Hepatocyte (in vitro differentiated cells): ENCODE results near the gene SLC34A1. TPM values are rescaled to one million over a fixed set of nuclear protein-coding genes. Genes with fewer than 3 reads are reported as not detected.
"Not testable (repeated sequence)": the region's sequence is repeated elsewhere in the genome, so short reads cannot be mapped to it uniquely, and the experiment has no call there.

Source experiments
- DNase-seq: peaks from one replicate; pipeline ENCODE4 v3.0.0-alpha.2; 2016; ENCODE audit warnings: low spot score
- H2AFZ ChIP-seq: fragments of 200-600 bp; sonication (generic); 2 replicates; pipeline ENCODE4 v1.6.0; 2016; ENCODE audit warnings: antibody characterized with exemption, mild to moderate bottlenecking
- H3K27ac ChIP-seq: fragments of 200-600 bp; sonication (generic); 2 replicates; pipeline ENCODE4 v1.5.1; 2016; ENCODE audit warnings: mild to moderate bottlenecking
- H3K27me3 ChIP-seq: fragments of 200-600 bp; sonication (generic); 2 replicates; pipeline ENCODE4 v1.6.1; 2016
- H3K36me3 ChIP-seq: fragments of 200-600 bp; sonication (generic); replicated peaks from 2 replicates; pipeline ENCODE4 v1.5.1; 2016; ENCODE audit warnings: low read depth; ENCODE audit not compliant: insufficient read depth
- H3K4me1 ChIP-seq: fragments of 200-600 bp; sonication (generic); 2 replicates; pipeline ENCODE4 v1.5.1; 2016; ENCODE audit warnings: mild to moderate bottlenecking, moderate library complexity; ENCODE audit not compliant: insufficient read depth
- H3K4me2 ChIP-seq: fragments of 200-600 bp; sonication (generic); 2 replicates; pipeline ENCODE4 v1.6.0; 2016
- H3K4me3 ChIP-seq: fragments of 200-600 bp; sonication (generic); 2 replicates; pipeline ENCODE4 v1.5.1; 2016; ENCODE audit warnings: mild to moderate bottlenecking
- H3K79me2 ChIP-seq: fragments of 200-600 bp; sonication (generic); 2 replicates; pipeline ENCODE4 v1.6.0; 2017; ENCODE audit warnings: mild to moderate bottlenecking
- H3K9me2 ChIP-seq: fragments of 200-600 bp; sonication (generic); replicated peaks from 2 replicates; pipeline ENCODE4 v1.6.0; 2017; ENCODE audit warnings: mild to moderate bottlenecking; ENCODE audit not compliant: insufficient read depth
- H3K9me3 ChIP-seq: fragments of 200-600 bp; sonication (generic); 2 replicates; pipeline ENCODE4 v1.5.1; 2016; ENCODE audit warnings: low read depth, mild to moderate bottlenecking
- H4K20me1 ChIP-seq: fragments of 200-600 bp; sonication (generic); 2 replicates; pipeline ENCODE4 v1.6.0; 2016; ENCODE audit warnings: mild to moderate bottlenecking; ENCODE audit not compliant: insufficient read depth, poor library complexity, severe bottlenecking
- CTCF ChIP-seq: fragments of 200-600 bp; sonication (generic); IDR thresholded peaks from 2 replicates; pipeline ENCODE4 v1.5.1; 2016; ENCODE audit warnings: antibody characterized with exemption, mild to moderate bottlenecking; ENCODE audit not compliant: poor library complexity
- EZH2 ChIP-seq: fragments of 200-600 bp; sonication (generic); IDR thresholded peaks from 2 replicates; pipeline ENCODE4 v1.6.1; 2016; ENCODE audit warnings: antibody characterized with exemption, mild to moderate bottlenecking, borderline replicate concordance
- EZH2phosphoT487 ChIP-seq: fragments of 200-600 bp; sonication (generic); IDR thresholded peaks from one replicate; pipeline ENCODE4 v1.6.1; 2018; ENCODE audit warnings: antibody characterized with exemption, mild to moderate bottlenecking, low read depth, moderate library complexity; ENCODE audit not compliant: unreplicated experiment, severe bottlenecking
- WGBS: methylation state at CpG from one replicate; pipeline ENCODE4 v1.1.6; 2016; ENCODE audit warnings: low lambda C conversion rate; ENCODE audit errors: missing lambda C conversion rate; 5-methylcytosine and 5-hydroxymethylcytosine counted together
- polyA plus RNA-seq: library from polyadenylated mRNA; unstranded; fragments of >200 nt; fragmentation: Nextera tagmentation; extraction: Ambion mirVana; gene quantifications from 2 replicates; pipeline ENCODE4 v1.2.1, GENCODE V29; 2016
- total RNA-seq: library from RNA; depleted of rRNA; stranded (reverse); fragments of >200 nt; gene quantifications from 2 replicates; pipeline ENCODE4 v1.2.3, GENCODE V29; 2014

SLC34A1 gene
- total and polyA plus RNA-seq, 2 experiments from 2014 or later: not detected

- 84% methylated on average over 6 of the region's 6 CpGs for WGBS
- Histone ChIP-seq H3K4me1 (peaks cover 13% of the 10 kb centered on the region), H4K20me1 (no peaks in the 10 kb centered on the region)
These were observed 24.8 kb upstream of the SLC34A1 start for GRCh38 chr5:177359451-177359851.

GRCh38 chr5:177359860-177360259, 24.4 kb upstream of the SLC34A1 start:
- Histone ChIP-seq H3K9me2 (no peaks in the 10 kb centered on the region), H3K27ac (no peak overlapping the region), H3K4me1 (peaks cover 13% of the 10 kb centered on the region), H4K20me1 (no peaks in the 10 kb centered on the region), H3K4me2 (no peak overlapping the region), H3K9me3 (no peaks in the 10 kb centered on the region), H3K27me3 (no peaks in the 10 kb centered on the region), H2AFZ (no peak overlapping the region), H3K4me3 (no peak overlapping the region), H3K79me2 (no peaks in the 10 kb centered on the region), H3K36me3 (no peaks in the 10 kb centered on the region)
- TF ChIP-seq CTCF: no peak
- WGBS: 89% methylated on average over 3 of the region's 3 CpGs
- DNase-seq: no peak

More at GRCh38 chr5:177359451-177359851, 24.8 kb upstream of the SLC34A1 start:
- Histone ChIP-seq H3K27me3 (no peaks in the 10 kb centered on the region), H3K9me2 (no peaks in the 10 kb centered on the region), H3K79me2 (no peaks in the 10 kb centered on the region), H3K27ac (no peak overlapping the region), H3K4me3 (no peak overlapping the region), H3K36me3 (no peaks in the 10 kb centered on the region), H3K4me2 (no peak overlapping the region), H3K9me3 (no peaks in the 10 kb centered on the region), H2AFZ (no peak overlapping the region)
- no peak for DNase-seq
- TF ChIP-seq EZH2: no peak
- TF ChIP-seq EZH2phosphoT487: no peak

- not testable (repeated sequence) for H3K36me3 ChIP-seq, DNase-seq, H3K9me3 ChIP-seq, H4K20me1 ChIP-seq, H2AFZ ChIP-seq, H3K9me2 ChIP-seq, H3K4me2 ChIP-seq, H3K27me3 ChIP-seq, H3K79me2 ChIP-seq, H3K27ac ChIP-seq, H3K4me3 ChIP-seq
- WGBS: 95% methylated on average over 7 of the region's 7 CpGs
- peaks cover 16% of the 10 kb centered on the region for H3K4me1 ChIP-seq
These were observed 23.5 kb upstream of the SLC34A1 start for GRCh38 chr5:177360740-177361139.

- no peak for DNase-seq
- H3K79me2 ChIP-seq: no peaks in the 10 kb centered on the region
- 86% methylated on average over 6 of the region's 6 CpGs for WGBS
- TF ChIP-seq EZH2: no peak
- no peak for TF ChIP-seq EZH2phosphoT487
- TF ChIP-seq CTCF: no peak
- no peaks in the 10 kb centered on the region for H4K20me1 ChIP-seq
- H3K4me3 ChIP-seq: no peak overlapping the region
- no peak overlapping the region for H2AFZ ChIP-seq
- H3K9me2 ChIP-seq: no peaks in the 10 kb centered on the region
- H3K9me3 ChIP-seq: no peaks in the 10 kb centered on the region
- no peaks in the 10 kb centered on the region for H3K36me3 ChIP-seq
- no peaks in the 10 kb centered on the region for H3K27me3 ChIP-seq
- peaks cover 24% of the 10 kb centered on the region for H3K4me1 ChIP-seq
- no peak overlapping the region for H3K4me2 ChIP-seq
- H3K27ac ChIP-seq: no peak overlapping the region
These were observed 22.6 kb upstream of the SLC34A1 start for GRCh38 chr5:177361418-177362291.
